ENCODE results near the gene FNDC4. TPM values are rescaled to one million over a fixed set of nuclear protein-coding genes. Genes with fewer than 3 reads are reported as not detected.

Gene FNDC4
- total RNA-seq, 1 donor from 2014 or later: 13.4 TPM

DNA sequence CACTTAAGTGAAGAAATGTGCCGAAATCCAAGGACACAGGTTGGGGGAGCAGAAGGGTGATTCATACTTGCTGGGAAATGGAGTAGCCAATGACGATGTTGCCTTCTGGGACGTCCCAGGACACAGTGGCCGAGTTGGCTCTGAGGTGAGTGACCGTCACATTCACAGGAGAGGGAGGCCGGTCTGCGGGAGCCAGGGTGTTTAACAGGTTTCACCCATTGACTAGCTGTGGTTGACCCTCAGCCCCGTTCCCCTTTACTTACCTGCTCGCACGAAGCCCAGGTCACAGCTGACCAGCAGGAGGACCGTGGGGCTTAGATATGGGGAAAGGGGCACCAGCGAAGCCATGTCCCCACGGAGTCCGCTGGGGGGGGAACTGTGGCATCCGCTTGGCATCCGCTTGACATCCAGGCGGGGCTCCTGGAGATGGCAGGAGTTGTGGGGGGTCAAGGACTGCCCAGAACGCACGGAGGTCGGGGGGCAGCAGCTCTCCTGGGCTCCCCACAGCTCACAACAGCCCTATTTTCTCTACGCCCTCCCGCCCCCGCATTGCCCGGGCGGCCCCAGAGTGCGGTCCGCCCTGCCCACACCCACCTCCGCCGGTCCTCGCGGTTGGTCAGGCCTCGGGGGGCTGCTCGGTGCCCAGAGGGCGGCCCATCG, 586 bp downstream of the FNDC4 start:
- DNase-seq (ENCODE audit: low spot score): peak; percentile 21

DNA sequence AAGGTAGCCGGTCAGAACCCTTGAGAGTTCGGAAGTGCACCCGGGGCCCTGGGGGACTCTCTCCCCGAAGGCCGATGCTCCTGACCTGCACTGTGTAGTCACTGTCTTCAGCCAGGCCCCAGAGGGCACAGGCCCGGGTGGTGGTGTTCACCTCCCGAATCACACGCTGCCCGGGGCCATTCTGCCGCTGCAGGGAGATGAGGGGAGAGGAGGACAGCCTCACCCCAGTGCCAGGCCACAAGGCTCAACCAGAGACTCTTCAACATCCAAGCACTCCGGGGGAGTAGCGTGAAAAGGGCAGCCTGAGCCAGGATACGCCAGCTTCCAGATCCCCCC, 1.1 kb downstream of the FNDC4 start:
- DNase-seq (ENCODE audit: low spot score): no peak

DNA sequence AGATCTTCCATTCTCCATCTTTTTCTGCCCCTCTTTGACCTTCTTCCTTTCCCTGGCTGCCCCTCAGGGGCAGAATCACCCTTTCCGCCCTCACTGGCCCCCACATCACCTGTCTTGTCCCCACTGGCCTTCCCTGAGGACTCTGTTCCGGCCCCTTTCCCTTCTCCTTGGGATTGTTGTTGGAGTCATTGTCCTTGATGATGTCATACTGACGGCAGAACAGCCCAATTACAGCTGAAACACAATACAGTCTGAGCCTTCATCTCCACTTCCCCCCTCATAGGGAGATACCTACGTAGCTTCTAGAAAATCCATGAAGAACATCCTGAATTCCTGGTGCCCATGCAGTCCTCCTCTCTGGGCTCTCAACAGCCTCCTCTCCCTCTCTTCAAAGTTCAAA, 2.4 kb downstream of the FNDC4 start:
- DNase-seq (ENCODE audit: low spot score): no peak

DNA sequence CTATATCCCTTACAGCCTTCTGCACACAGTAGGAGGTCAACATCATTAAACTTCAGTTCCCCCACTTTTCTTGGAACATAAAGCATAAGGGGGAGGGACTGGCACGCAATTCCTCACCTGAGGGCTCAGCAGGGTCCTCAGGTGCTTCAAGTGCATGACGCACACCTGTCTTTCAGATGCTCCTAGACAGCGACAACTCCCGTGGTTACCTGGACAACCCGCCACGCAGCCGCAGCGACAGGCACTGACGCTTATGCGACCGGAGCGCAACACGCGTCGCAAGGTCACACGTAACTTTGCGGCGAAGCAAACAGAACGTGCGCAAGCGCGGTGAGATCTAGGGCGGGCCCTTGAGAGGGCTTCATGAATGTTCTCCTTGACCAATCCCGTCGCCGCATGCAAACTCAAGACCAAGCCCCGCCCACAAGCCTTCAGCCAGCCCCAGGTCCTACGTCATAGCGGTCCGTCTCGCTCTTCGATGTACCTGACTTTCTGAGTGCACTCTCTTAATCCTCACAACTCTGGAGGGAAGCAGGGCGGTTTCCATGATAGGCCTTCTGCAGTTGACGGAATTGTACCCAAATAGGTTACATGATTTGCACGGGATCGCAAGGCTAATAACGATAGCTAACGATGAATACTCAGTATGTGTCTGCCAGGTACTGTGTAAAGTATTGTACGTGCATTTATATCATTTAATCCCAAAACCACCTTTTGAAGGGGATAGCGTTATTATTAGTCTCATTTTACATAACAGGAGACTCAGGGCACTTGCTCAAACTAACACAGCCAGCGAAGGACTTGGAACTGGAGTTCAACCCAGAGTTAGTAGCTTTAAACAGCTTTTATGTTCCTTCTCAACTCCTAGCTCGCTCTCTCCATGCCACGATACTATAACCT, 5.3 kb downstream of the FNDC4 start, which contains the start of gene IFT172:
IFT172 (minus strand) TSS at position 246 of the 900 bp plus-strand sequence; CDS start at position 156, 90 bp downstream.
- DNase-seq (ENCODE audit: low spot score): peak; percentile 100

DNA sequence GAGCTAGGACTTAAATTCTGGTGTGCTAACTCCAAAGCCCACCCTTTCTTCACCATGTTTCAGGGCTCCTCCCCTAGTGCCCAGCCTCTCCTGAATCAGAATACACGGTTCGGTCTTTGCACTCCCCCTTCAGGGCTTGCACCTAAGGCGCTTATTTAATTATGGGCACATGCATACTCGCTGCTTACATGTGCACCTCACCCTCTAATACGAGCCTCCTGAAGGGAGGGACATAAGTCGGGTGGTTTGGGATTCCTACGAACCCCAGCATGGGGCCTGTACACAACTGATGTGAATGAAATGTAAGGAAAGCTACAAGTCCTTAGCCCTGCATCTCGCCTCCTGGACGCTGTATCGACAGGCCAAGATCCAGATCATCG, 5.9 kb downstream of the FNDC4 start:
- DNase-seq (ENCODE audit: low spot score): no peak

DNA sequence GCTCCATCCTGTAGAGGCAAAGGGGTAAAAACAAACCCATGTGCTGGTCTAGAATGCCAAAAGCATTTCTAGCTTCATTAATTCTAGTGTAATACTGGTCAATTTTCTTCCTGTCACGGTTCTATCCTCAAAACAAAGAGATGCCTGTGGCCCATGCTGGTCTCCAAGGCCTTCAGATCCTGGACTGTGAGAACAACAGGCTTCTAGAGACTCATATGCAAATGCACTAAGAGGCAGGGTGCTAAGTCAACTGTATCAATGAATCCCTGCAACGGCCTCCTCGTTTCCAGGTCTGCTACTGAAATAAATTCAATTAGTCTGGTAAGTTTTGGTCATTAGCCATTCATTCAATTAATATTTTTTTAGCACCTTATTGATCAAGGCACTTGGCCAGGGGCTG, 9.5 kb downstream of the FNDC4 start:
- no peak for DNase-seq (ENCODE audit: low spot score)

DNA sequence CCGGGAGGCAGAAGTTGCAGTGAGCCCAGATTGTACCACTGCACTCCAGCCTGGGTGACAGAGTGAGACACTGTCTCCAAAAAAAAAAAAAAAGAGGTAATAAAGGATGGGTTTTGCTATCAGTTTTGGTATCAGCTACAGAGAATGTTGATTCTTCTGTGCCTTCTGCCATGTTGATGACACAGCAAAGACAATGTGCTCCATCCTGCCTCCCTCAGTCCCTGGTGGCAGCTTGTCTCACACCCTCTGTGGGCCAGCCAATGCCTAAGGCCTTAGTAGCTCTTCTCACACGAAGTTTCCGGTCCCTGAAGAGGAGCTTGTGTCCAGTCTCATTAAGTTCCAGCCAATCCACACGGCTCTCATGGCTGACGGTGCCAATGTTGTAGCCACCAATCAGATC, 23.0 kb downstream of the FNDC4 start:
- DNase-seq (ENCODE audit: low spot score): no peak

DNA sequence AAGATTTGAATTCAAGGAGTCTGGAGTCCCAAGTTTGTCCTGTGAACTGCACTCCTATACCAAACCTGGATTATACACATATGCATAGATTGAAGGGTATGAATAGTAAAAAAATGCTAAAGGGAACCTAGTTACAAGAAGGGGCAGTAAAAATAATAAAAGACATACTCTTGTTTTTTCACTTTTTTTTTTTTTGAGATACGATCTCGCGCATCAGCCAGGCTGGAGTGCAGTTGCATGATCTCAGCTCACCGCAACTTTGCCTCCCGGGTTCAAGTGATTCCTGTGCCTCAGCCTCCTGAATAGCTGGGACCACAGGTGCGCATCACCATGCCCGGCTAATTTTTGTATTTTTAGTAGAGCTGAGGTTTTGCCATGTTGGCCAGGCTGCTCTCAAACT, 30.6 kb downstream of the FNDC4 start:
- DNase-seq (ENCODE audit: low spot score): no peak

DNA sequence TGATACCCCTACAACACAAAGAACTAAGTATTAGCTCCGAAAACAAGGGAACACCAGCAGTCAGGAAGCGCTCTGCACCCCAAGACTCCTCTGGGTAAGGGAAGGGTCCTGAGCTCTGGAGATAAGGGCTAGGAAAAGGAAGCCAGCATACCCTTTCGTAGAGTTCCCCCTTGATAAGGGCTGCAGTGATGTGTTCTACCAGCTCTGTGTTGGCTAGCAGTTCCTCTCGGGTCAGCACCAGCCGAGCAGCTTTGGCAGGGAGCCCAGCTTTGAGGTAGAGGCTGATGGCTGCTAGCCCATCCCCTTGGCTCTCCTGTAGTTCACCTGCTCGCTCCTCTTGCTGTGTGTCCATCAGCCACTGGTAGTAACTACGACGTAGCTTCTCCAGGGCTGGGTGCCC, 33.9 kb downstream of the FNDC4 start:
- DNase-seq (ENCODE audit: low spot score): no peak

DNA sequence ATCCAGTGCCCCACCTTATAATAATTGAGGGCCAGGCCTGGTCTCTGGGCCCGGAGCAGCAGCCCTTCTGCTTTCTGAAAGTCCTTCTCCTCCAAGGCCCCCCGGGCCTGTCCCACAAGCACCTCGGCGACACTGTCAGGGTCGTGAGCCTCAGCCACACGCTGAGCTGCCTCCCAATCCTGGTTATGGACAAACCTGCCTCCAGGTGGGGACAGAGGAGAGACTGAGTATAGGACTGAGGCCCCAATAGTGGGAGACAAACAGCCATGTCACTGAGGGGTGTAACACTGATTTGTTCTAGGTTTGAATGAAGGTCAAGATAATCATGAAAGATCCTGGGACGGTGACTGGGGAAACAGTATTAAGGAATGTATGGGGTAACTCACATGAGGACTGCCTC, 41.0 kb downstream of the FNDC4 start:
- no peak for DNase-seq (ENCODE audit: low spot score)

DNA sequence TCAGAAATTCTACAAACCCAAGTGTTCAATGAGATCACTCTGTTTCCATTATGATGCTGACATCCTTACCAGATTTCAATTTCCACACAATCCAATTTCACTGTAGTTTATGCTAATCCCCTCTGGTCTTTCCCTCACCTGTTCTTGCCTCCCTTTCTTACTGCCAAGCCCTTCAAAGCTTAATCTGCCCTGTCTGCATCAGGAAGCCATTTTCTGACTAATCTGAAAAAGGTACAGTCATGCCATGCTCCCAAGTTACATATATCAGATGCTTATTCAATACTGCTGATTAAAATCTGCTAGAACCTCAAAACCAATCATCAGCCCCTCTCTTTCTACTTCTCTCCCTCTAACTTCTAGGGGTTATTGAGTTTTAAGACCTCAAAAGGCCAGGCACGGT, 43.9 kb downstream of the FNDC4 start:
- DNase-seq (ENCODE audit: low spot score): no peak

DNA sequence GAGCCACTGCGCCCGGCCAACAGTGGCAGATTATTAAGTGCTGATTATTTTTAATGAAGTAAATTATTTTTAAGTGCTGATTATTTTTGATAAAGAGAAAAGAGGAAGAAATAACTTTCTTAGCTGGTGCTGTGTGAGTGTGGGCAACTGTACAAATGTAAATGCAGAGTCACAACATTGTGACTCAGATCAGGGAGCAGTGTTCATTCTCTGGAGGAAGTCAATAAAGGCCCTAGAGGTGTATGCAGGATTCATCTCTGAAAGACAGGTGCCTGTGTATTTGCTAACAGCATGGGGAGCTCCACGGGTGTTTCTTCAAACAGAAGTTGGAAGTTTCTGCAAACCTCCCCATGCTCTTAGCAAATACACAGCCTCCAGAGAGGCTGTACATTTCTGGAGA, 46.6 kb downstream of the FNDC4 start:
- no peak for DNase-seq (ENCODE audit: low spot score)

DNA sequence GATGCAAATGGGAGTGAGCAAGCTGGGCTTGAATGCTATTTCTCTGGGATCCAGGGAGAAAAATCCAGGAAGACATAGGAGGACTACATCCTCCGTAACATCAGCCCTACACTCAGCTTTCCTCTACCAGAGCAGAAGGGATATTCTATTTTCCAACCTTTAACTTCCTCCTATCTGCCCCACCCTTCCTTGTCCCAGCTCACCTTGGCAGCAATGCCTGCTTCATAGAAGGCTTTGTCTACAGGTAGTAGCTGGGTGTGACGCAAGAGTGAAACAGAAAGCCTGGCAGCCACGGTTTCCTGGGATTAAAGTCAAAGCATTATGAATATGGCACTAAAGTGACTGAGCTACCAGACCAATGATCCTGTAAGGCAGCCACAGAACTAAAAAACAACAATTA, 48.9 kb downstream of the FNDC4 start:
- peak; percentile 86 for DNase-seq (ENCODE audit: low spot score)

DNA sequence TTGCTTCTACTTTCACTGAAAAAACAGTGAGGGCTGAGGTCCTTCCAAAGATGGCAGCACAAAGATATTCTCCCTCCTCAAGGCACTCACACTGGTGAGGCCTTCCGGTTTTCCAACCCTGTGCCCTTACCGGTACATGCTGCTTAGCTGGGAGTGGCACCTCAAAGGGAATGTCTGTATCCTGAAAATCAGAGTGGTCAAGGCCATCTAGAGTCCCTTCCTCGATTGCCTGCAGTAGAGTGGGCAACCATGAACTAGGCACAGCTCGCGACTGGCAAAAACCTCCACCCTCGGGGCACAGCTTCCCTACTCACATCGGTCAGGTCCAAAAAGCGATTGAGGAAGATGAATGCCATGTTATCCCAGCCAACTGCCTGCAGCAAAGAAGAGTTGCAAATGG, 49.4 kb downstream of the FNDC4 start:
- DNase-seq (ENCODE audit: low spot score): no peak

DNA sequence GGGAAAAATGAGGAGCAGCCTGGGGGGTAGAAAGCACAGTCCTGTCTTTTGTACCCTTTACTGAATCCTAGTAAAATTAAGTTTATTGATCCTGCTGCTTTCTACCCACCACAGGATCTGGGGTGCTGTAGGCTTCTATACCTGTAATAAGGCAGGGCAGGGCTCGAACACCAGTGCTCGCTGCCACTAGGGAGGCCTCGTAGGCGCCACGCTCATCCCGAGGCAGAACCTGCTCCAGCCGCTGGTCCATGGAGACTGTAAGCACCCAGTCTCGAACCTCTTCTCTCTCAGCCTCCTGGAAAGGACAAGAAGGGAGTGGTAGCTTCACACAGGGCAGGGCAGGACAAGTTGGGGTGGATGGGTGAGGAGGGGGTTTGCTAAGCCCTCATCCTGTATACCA, 49.8 kb downstream of the FNDC4 start:
- DNase-seq (ENCODE audit: low spot score): no peak

DNA sequence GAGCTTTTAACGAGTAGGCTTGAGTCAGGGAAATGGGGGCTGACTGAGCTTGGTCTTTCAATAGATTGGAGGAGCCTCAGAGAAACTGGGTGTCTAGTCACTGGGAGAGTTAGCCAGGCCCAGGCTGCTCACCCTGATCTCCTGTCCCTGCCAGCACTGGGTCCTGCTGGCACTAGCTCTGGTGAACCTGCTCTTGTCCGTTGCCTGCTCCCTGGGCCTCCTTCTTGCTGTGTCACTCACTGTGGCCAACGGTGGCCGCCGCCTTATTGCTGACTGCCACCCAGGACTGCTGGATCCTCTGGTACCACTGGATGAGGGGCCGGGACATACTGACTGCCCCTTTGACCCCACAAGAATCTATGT, 52.1 kb downstream of the FNDC4 start:
- no peak for DNase-seq (ENCODE audit: low spot score)

DNA sequence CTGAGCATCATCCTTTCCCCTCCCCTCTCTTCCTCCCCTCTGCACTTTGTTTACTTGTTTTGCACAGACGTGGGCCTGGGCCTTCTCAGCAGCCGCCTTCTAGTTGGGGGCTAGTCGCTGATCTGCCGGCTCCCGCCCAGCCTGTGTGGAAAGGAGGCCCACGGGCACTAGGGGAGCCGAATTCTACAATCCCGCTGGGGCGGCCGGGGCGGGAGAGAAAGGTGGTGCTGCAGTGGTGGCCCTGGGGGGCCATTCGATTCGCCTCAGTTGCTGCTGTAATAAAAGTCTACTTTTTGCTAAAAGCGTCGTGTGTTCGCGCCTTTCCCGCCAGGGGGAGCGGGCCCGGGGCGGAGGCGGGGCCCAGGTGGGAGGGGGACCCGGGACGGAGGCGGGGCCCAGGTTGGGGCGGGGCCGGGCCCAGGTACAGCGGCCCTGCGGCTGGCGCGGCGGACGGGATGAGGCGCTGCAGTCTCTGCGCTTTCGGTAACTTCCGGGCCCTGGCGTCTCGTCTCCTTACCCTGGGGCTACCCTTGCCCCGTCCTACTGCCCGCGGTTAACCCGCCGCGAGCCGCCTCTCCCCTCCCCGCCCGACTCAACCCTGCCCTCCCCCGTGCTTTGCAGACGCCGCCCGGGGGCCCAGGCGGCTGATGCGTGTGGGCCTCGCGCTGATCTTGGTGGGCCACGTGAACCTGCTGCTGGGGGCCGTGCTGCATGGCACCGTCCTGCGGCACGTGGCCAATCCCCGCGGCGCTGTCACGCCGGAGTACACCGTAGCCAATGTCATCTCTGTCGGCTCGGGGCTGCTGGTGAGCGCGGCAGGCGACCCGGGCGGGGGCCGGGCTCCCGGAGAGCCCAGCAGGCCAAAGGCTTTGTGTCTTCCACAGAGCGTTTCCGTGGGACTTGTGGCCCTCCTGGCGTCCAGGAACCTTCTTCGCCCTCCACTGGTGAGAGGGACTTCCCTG, 52.8 kb downstream of the FNDC4 start, which contains the start of gene KRTCAP3:
KRTCAP3 (plus strand) TSS at position 424 of the 962 bp plus-strand sequence; CDS start at position 456, 32 bp downstream.
- peak; percentile 56 for DNase-seq (ENCODE audit: low spot score)

Other genes starting within 250 kb of the FNDC4 start
- not detected for gene SLC30A3, start 232.2 kb downstream of the FNDC4 start, total RNA-seq
- gene DNAJC5G, start 219.8 kb downstream of the FNDC4 start, total RNA-seq: not detected
- 0.26 TPM for gene TRIM54, start 212.8 kb downstream of the FNDC4 start, total RNA-seq
- 3.1 TPM for gene UCN, start 186.8 kb downstream of the FNDC4 start, total RNA-seq
- 62.6 TPM for gene MPV17, start 172.1 kb downstream of the FNDC4 start, total RNA-seq
- gene GTF3C2, start 138.4 kb downstream of the FNDC4 start, total RNA-seq: 49.5 TPM
- gene EIF2B4, start 124.9 kb downstream of the FNDC4 start, total RNA-seq: 32.3 TPM
- 105 TPM for gene SNX17, start 124.6 kb downstream of the FNDC4 start, total RNA-seq
- gene ZNF513, start 114.5 kb downstream of the FNDC4 start, total RNA-seq: 25.6 TPM
- 56.7 TPM for gene PPM1G, start 85.6 kb downstream of the FNDC4 start, total RNA-seq
- 90.1 TPM for gene NRBP1, start 66.6 kb downstream of the FNDC4 start, total RNA-seq
- 65.7 TPM for gene KRTCAP3, start 52.8 kb downstream of the FNDC4 start, total RNA-seq
- 54.4 TPM for gene IFT172, start 5.5 kb downstream of the FNDC4 start, total RNA-seq
- 7.6 TPM for gene GCKR, start 1.6 kb upstream of the FNDC4 start, total RNA-seq
- 32.6 TPM for gene ZNF512, start 87.8 kb upstream of the FNDC4 start, total RNA-seq
- 4.7 TPM for gene CCDC121, start 133.8 kb upstream of the FNDC4 start, total RNA-seq
- 24.2 TPM for gene GPN1, start 133.8 kb upstream of the FNDC4 start, total RNA-seq
- 34.8 TPM for gene SUPT7L, start 168.4 kb upstream of the FNDC4 start, total RNA-seq
- 17.4 TPM for gene SLC4A1AP, start 168.7 kb upstream of the FNDC4 start, total RNA-seq

Data from mucosa of gallbladder (tissue), 1 donor.